HL-60/S4 treated with retinoic acid at 250 ng/mL for 4 days and 3 days (cell line): ENCODE data around the gene CMSS1.

ENCODE experiments used
- in situ Hi-C: fragments of 300-500 bp; cut with MboI; formaldehyde crosslinking; loops from 2 replicates; pipeline ENCODE4 v1.7.0; 2022; ENCODE audit warnings: low sequenced_read_pairs

CMSS1 gene

DNA sequence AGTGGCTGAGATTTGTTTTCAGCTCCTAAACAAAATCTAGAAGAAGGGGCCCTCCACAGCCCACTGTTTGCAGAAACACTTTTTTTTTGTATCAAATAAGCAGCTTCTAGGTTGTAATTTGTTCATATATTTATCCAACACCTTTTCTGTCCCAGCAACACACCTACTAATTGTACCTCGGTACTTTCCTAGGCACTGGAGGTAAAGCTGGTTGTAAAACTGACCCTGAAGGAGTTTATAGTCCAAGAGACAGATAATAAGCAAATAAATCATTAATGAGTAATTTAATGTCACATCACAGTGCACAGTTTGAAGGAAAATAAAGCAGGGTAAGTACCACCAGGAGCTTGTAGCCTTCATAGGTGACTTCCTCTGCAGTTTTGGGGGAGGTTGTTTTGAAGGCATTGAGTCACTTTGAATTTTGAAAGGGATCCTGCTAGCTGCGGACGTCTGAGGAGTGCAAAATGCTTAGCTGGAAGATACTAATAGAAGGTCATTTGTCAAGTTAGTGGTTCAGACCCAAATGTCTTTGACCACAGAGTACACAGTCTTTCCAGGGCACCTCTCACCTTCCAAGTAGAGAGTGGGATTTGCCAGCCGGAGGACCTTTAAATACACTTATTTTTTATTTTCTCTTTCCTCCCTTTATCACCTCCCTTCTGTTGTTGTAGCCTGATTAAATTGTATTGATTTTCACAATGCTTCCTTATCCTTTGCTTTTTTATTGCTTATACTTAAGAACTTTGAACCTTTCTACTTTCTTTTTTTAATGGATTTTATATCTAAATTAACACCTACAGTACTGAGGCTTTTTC lies 53.8 kb downstream of the CMSS1 start:
- in situ Hi-C loops, result no loop called here

DNA sequence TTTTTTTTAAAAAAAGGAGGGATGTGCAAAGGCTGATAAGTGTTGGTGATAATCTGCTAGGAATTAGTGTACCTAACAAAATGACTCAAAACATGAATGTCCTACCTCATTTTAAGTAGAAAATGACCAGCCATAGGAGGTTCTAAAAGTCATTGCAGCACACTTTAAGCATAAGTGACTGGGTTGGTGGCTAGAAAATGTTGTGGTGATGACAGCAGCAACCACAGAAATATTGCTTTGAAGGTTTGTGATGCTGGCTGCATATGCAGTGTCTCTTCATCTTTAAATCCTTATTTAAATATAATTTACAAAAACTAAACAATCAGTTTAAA lies 55.2 kb downstream of the CMSS1 start:
- in situ Hi-C loops, result no loop called here

DNA sequence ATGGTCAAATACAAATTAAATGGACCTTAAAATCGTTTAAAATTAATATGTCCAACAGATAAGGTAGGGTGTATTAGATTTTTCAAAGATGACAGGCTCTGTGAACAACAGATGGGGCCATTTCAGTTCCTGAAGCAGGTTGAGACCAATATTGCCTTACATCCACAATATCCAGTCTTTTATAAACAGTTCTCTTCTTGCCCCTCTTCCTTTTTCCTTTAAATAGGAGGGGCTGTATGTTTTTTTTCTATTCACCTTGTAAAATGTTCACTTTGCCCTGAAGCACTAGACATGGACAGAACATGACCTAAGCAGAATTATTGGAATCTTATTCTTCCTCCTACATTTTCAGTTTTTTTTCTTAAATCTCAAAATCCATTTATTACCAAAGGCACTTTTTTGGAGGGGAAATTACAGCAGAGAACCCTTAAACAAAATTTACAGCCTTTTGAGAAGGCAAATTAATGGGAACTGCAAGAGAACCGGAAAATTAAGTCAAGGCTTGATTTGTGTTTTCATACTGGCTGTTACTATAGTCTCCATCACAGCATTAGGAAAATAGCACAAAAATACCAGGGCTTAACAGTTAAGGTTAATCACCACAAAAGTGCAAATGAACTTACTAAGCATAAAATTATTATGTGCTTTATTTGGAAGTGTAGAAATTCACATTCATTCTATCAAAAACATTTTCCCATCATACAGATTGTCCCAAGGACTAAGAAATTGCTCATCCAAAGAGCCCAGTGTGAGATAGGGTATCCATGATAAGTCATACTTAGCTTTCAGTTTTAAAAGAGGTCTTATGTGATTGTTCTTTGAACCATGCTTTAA lies 55.8 kb downstream of the CMSS1 start:
- in situ Hi-C loops, result no loop called here

DNA sequence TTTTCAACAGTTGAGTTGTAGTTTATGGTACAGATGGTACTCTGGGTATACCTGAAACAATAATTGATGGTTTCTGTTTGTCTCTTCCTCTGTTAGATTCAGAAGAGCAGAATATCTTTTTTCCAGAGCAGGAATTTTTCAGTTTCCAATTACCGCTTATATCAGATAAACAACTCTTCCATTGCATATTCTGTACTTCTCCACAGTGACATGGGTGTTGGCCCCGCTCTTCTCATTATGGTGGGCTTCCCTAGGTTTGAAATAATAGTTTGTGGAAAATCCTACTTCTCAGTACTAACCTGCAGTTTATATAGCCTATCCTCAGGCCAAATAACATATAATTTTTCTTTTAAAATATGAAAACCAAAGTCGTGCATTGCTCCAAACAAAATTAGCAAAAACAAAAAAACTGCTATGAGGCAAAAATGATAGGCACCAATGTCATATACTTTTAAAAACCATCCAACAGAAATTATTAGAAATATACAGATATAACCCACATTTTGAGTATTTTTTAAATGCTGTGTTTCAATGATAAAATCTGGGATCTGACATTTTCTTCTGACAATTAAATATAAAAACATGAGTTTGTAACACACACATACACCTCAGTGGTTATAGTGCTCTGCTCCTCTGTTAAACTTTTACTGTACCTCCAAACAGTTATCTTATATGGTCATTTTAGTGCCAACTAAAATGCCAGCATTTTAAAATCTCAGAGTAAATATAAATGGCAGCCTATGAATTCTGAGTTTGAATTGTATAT lies 56.8 kb downstream of the CMSS1 start:
- in situ Hi-C loops, result no loop called here

DNA sequence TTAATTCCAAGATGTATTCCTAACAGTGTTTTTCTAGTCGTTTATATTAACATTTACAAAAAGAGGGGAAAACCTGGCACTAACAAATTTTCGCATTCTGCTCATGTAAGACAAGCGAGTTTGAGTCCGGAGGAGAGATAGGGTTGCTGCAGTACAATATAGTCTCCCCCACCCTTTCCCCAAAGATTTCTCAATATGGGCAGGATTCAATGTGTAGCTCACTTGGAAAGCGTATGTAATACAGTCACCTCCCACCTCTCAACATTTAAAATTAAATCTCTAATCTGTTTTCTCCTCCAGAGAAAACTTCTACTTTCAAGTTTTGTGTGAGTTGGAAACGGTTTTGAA lies 57.9 kb downstream of the CMSS1 start:
- in situ Hi-C loops, result no loop called here

DNA sequence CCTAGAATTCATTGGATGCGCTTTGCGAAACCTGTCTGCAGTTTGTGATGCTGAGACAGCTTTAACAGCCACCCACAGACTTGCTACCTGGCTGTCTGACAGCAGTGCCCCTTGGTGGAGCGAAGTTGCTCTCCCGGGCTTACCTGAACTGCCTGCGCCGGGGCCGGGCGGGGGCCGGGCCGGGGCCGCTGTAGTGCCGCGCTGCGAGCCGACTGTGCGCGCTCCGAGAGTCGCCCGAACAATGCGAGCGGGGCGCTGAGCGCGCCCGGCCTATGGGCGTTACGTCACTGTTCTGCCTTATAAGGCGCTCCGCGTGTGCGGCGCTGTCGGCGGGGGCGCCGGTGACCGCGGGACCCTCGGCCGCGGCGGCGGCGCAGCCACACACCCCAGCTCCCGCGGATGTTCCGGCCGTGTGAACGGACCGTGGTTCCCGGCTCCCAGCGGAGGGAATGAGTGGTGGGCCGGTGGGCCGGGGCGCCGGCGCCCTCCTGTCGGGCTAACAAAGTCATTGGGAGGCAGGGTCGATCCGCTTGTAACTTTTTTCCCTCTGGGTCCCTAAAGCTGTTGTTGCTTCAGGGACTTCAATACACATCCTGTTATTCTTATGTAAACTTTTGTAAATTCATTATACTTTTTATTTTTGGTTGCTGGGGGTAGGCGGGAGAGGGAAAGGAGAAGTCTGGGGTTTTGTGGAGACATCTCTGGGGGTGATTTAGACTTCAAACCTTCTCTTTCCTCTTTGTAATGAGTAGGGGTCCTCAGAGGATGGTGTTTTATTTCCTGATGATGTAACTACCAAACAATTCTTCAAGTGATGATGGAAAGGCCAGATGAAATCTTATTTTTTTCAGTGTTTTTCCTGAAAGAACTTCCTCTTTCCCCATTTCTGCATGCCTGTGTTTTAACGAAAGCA lies 58.5 kb downstream of the CMSS1 start:
- in situ Hi-C loops, result no loop called here

DNA sequence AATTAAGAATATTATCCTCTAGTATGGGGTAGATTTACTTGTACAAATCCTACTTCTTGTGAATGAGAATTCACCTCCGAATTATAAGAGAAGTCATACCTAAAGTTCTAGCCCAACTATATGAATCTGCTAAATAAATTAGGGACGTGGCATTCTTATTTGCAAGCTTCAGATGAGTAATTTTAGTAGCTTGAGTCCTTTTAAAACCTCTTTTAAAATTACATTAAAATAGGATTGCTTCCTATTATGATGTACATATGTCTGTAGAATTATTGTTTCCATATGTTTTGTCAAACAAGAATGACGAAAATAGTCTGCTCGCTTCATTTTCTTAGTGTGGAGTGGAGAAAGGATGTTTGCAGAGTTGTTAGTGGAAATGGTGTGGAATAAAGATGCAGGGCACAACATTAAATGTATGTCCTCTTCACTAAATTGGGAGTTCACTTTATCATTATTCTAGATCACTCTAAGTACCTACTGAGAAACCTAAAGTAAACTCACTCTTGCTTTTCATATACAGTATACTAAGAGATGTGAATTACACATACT lies 59.4 kb downstream of the CMSS1 start:
- in situ Hi-C loops, result no loop called here

DNA sequence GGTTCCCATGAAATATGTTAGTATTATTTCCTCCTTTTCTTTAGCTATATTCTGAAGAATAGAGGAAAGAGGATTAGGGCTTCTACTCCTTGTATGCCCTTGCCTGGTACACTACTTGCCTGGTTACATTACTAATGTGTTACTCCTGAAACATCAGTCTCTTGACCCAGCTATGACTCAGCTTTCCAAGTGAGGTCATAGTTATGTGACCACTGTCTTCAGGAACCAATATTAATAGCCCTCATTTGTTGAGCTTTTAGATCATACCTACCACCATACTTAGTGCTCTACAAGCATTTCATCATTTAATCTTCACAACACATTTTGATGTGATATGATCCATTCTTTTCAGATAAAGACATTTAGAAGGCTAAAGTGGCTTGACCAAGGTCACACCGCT lies 60.3 kb downstream of the CMSS1 start:
- in situ Hi-C loops, result no loop called here

DNA sequence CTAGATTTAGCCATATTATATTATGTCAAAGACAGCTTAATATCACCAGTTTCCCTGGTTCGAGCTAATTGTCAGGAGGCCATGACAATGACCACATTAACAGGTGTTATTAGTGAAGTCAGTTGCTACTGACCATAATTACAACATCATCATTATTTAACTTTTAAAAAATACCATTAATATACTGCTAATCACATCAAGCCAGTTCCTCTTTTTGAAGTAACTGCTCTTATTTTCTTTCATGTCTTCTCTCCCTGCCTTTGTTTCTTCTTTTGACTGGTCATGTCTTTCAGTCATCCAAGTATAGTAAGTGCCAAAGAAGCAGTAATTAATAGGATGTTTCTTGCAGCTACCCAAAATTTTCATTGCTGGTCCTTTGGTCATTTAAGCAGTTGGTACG lies 61.6 kb downstream of the CMSS1 start:
- in situ Hi-C loops, result no loop called here

DNA sequence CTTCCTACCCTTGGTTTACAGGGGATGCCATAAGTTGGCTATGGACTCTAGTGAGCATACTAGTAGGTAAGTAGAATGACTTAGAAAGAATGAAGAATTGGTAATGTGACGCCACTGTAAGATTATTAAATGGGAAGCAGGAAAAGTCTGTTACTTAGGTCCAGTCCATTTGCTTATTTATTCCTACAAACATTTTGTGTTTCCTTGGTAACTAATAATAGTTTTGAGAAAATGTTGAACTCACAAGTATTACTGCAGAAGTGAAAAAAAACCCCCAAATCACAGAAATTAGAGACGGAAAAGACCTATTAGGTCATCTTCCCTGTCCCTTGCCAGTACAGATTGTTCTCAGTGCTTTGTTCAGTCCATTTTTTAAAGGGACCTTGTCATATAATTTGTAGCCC lies 63.5 kb downstream of the CMSS1 start:
- in situ Hi-C loops, result no loop called here

DNA sequence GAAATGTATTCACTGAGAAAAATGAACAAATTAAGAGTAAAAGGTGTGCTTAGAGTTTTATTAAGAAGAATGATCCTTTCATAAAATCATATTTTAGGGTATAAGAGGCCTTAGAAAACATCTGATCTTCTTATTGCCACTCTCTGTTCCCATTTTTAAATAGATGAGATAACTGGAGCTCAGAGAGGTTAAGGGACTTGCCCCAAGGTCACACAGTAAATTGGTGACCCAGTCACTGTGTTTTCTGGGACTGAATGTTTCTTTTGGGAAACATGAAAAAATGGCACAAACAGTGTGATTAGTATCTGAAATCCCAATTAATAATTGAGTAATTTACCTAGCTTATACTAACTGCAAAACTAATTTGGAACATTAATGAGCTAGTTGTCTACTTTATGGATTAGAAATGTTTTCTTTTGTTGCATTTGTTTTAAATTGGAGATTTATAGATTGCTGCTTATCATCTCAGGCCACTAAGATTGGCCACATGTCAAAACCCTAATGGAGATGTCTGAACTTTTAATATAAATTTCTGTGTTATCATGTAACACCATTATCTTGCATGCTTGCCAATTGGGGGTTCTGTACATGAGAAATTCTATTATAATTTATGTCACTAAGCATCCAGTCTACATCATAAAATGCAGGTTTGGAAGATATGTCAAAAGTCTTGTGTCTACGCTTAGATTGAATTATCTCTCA lies 64.9 kb downstream of the CMSS1 start:
- in situ Hi-C loops, result no loop called here

DNA sequence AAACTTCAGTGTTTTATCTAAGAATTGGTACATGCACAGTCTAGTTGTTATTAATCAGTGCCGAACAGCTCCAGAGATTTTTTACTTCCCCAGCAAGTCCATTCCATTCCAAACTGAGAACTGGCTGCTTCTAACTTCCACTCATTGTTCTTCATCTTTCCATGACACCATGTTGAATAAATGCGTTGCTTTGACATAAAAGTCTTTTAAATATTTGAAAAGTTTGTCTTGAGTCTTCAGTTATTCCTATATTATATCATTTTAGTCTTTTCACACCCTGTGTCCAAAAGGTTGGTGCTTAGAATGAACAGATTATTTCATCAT lies 65.4 kb downstream of the CMSS1 start:
- in situ Hi-C loops, result no loop called here

DNA sequence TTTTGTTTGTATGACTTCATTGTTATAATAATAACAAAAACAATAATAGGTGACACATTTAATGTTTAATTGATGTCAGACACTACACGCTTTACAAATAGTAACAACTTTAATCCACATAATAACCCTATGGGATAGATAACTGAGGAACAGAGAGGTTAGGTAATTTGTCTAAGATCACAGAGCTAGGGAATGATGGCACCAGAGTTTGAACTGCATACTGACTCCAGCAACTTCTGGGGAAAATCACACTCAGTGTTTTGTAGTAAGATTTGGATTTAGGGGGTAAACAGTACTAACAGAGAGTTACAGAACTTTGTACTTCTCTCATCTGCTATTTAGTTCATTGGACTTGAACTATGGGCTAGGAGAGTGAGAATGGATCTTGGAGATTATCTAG lies 66.0 kb downstream of the CMSS1 start:
- in situ Hi-C loops, result no loop called here

DNA sequence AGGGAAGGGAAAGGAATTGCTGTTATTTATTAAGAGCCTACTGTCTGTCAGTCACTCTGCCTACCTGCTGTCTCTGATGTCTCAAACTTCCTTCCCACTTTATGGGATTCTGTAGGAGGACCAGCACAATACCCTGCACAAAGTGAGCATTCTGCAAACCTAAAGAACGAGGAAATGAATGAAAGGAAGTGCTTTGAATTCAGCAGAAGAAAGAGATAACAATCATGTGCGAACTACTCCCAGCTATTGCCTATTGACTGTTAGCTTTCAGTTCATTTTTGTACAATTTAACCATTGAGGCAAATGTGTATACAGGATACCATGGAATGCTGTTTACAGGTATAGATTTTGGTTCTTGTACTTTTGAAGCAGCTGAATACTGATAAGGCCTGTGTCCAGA lies 66.8 kb downstream of the CMSS1 start:
- in situ Hi-C loops, result no loop called here

DNA sequence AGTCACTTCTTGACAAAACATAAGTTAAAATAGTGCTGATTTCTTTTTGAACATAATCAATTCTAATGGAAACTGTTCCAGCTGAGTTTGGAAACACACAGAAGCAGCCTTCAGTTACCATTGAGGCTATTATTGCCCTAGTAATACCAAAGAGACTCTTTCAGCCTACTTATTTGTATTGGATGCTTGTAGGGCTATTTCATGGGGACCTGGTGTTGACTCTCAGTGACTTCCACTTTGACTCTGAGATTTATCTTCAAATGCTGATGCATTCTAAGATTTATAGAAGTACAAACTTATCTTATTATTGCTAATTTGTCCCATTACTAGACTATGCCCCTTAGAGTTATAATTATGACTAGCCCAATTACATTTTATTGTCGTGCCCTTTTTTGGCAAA lies 67.4 kb downstream of the CMSS1 start:
- in situ Hi-C loops, result no loop called here

DNA sequence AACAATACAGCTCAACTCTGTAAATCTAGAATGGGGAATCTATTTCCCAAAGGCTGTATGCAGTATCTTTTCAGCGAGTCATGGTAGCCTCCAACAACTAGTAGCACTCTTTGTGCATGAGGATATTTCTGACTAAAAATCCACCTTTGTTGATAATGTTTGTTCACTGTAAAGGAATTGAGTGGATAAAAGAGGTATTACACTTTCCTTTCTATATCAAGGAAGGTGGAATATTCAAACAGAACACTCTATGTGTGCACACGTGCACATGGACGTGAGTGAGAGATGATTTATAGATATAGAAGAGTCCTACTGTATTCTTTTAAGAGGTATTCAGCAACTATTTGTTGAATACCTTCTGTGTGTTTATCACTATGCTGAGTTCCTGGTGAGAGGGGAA lies 68.2 kb downstream of the CMSS1 start:
- in situ Hi-C loops, result no loop called here

DNA sequence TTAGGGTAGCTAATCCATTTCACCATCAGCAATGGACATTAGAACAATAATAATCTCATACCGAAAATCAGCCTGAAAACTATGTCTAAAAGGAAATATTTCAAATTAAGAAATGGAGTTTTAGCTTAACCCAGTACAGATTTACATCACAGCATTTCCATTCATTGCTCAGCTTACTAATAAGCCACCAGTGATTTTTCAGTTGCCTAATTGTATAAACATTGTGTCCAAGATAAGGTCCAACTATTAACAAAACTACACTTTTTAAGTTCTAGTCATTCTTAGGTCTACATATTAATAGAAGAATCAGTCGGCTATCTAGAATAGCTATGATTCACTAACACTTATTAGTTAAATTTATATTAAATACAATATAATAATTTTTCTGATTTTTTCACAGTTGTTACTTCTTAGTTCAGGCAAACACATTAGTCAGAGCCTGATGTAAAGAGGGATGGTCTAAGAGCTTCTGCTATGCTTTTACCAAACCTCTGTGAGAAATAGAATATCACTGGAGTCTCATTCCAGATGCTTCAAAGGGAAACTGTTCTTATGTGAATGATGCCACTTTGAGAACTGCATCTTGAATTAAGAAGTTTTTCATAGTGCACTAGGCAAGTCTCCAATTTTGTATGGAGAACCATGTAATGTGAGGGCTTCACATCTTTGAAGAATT lies 74.1 kb downstream of the CMSS1 start:
- in situ Hi-C loops, result no loop called here

DNA sequence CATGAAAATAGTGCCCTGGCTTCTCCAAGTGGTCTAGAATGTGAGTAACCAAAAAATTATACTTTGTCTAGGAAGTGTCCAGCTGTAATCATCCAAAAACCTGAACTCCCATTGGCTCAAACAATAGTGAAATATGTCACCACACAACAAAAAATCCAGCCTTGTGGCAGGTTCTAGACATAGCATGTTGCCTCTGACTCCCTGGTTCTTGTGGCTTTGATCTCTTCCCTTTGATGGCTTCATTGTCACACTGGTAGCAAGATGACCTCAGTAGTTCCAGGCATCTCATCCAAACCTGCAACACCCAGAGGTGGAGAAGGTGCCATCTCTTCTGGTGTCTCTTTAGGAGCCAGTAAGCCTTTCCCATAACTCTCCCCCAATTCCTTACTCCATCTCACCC lies 74.7 kb downstream of the CMSS1 start:
- in situ Hi-C loops, result no loop called here

DNA sequence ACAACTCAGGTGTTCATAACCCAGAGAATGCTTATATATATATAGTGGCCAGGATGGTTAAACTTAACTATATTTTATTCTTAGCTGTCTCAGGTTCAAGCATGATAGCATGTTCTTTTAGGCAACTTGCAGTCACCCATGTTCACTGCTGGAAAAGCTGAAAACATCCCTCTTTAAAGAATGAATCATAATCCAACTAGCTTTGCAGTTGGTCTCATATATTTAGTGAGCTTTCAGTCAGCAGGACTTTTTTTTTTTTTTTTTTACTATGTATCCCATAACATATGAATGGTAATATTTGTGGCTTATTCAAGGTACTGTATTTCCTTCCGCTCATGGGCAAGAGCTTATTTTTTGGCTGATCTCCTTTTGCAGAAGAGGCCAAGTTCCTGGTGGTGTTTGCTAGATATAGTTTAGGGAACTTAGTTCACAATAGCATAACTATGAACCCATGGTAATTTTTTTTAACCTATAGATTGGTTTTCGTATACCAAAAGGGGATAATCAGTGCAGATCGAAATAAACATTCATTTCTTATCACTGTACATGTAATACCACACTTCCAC lies 77.6 kb downstream of the CMSS1 start:
- in situ Hi-C loops, result no loop called here
